ENCODE measurements around the gene COL6A2.

The COL6A2 gene

GRCh38 chr21:46113497-46114176 lies 15.7 kb downstream of the COL6A2 start:
- DNase-seq (ENCODE audit: low read depth in 2 of 2) = no peak

GRCh38 chr21:46114963-46115362 lies 17.1 kb downstream of the COL6A2 start:
- no peak for DNase-seq (ENCODE audit: low read depth in 2 of 2)

GRCh38 chr21:46115441-46116188 lies 17.7 kb downstream of the COL6A2 start:
- no peak for DNase-seq (ENCODE audit: low read depth in 2 of 2)

- DNase-seq (ENCODE audit: low read depth in 2 of 2) = no peak
These were observed 18.4 kb downstream of the COL6A2 start for GRCh38 chr21:46116189-46116775.

- no peak for DNase-seq (ENCODE audit: low read depth in 2 of 2)
These were observed 19.1 kb downstream of the COL6A2 start for GRCh38 chr21:46116776-46117585.

GRCh38 chr21:46117586-46118315 lies 19.8 kb downstream of the COL6A2 start:
- DNase-seq (ENCODE audit: low read depth in 2 of 2) = no peak

- DNase-seq (ENCODE audit: low read depth in 2 of 2) = no peak
These were observed 20.6 kb downstream of the COL6A2 start for GRCh38 chr21:46118316-46119143.

- DNase-seq (ENCODE audit: low read depth in 2 of 2) = no peak
These were observed 21.3 kb downstream of the COL6A2 start for GRCh38 chr21:46119144-46119636.

- DNase-seq (ENCODE audit: low read depth in 2 of 2) = no peak
These were observed 21.8 kb downstream of the COL6A2 start for GRCh38 chr21:46119637-46120271.

- no peak for DNase-seq (ENCODE audit: low read depth in 2 of 2)
These were observed 22.7 kb downstream of the COL6A2 start for GRCh38 chr21:46120301-46121285.

GRCh38 chr21:46121286-46122221 lies 23.6 kb downstream of the COL6A2 start:
- no peak for DNase-seq (ENCODE audit: low read depth in 2 of 2)

GRCh38 chr21:46122237-46122671 lies 24.3 kb downstream of the COL6A2 start:
- no peak for DNase-seq (ENCODE audit: low read depth in 2 of 2)

GRCh38 chr21:46122758-46123683 lies 25.1 kb downstream of the COL6A2 start:
- DNase-seq (ENCODE audit: low read depth in 2 of 2) = no peak

- no peak for DNase-seq (ENCODE audit: low read depth in 2 of 2)
These were observed 26.4 kb downstream of the COL6A2 start for GRCh38 chr21:46124083-46124925.
